Loucy (cell line): ENCODE data around the gene PLAU.

Source experiments
- CTCF ChIP-seq: fragments of 200-600 bp; sonication (generic); conservative IDR thresholded peaks from 2 replicates; pipeline ENCODE4 v1.5.1; 2014; ENCODE audit warnings: mild to moderate bottlenecking, antibody characterized with exemption, low read length
- EZH2phosphoT487 ChIP-seq: fragments of 200-600 bp; IDR thresholded peaks from 2 replicates; pipeline ENCODE4 v1.6.1; 2018; ENCODE audit warnings: antibody characterized with exemption, mild to moderate bottlenecking, moderate library complexity, borderline replicate concordance

- no peak for TF ChIP-seq CTCF
- TF ChIP-seq EZH2phosphoT487: no peak
These were observed 32.6 kb upstream of the PLAU start for GRCh38 chr10:73878365-73878764.
